ENCODE measurements around the gene KLHL7.

GRCh38 chr7:23133797-23134196 lies 28.2 kb downstream of the KLHL7 start:
- TF ChIP-seq CTCF (IDR thresholded peaks at IDR 0.05; ENCODE audit: low read depth, low read length, missing input control) (no peak), MAX (IDR thresholded peaks at IDR 0.05) (no peak), FOXA1 (IDR thresholded peaks at IDR 0.05) (no peak), EGR1 (IDR thresholded peaks at IDR 0.05; ENCODE audit: low read depth in 2 of 2) (no peak), YY1 (IDR thresholded peaks at IDR 0.05) (no peak), RAD21 (IDR thresholded peaks at IDR 0.05) (no peak), TAF1 (conservative IDR thresholded peaks at IDR 0.05) (no peak), SP1 (IDR thresholded peaks at IDR 0.05) (no peak)
- TF ChIP-seq, protein P1, sequence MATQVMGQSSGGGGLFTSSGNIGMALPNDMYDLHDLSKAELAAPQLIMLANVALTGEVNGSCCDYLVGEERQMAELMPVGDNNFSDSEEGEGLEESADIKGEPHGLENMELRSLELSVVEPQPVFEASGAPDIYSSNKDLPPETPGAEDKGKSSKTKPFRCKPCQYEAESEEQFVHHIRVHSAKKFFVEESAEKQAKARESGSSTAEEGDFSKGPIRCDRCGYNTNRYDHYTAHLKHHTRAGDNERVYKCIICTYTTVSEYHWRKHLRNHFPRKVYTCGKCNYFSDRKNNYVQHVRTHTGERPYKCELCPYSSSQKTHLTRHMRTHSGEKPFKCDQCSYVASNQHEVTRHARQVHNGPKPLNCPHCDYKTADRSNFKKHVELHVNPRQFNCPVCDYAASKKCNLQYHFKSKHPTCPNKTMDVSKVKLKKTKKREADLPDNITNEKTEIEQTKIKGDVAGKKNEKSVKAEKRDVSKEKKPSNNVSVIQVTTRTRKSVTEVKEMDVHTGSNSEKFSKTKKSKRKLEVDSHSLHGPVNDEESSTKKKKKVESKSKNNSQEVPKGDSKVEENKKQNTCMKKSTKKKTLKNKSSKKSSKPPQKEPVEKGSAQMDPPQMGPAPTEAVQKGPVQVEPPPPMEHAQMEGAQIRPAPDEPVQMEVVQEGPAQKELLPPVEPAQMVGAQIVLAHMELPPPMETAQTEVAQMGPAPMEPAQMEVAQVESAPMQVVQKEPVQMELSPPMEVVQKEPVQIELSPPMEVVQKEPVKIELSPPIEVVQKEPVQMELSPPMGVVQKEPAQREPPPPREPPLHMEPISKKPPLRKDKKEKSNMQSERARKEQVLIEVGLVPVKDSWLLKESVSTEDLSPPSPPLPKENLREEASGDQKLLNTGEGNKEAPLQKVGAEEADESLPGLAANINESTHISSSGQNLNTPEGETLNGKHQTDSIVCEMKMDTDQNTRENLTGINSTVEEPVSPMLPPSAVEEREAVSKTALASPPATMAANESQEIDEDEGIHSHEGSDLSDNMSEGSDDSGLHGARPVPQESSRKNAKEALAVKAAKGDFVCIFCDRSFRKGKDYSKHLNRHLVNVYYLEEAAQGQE (IDR thresholded peaks at IDR 0.05): no peak
